ENCODE measurements around the gene ZFYVE27. TPM values are rescaled to one million over a fixed set of nuclear protein-coding genes. Genes with fewer than 3 reads are reported as not detected.

ZFYVE27 gene
- total RNA-seq, 1 donor from 2014 or later, result 28.0 TPM

DNA sequence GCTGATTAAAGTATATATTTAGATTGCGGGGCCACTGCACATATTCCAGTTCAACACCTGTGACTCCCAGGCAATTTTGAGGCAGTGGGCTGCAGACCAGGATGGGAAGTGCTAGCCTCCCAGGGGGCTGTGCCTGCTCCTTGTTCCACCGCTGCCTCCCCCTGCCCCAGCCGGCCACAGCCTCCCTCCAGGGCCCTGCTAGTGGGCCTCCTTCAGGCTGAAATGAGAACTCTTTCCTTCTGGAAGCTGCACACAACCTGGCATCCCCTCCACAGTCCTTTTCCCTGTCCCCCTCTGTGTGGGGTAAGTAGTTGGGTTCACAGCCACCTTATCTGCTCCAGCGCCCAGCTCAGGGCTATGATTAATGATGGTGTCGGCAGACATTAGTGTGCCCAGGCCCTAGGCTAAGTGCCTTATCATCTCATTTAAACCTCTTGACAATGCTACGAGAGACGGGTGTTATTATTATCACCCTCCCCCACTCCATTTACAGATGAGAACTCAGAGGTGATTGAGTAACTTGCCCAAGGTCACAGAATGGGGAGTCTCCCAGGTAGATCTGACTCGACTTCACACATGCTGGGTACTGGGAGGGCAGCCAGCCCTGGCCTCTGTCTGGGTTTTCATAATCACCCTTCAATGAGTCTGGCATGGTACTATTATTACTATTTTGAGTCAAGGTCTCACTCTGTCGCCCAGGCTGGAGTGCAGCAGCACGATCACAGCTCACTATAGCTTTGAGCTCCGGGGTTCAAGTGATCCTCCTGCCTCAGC lies 45.7 kb downstream of the ZFYVE27 start:
- H3K4me1 ChIP-seq, result no peaks in the 10 kb centered on the region
- no peak overlapping the region for H3K27ac ChIP-seq
- intact Hi-C loops (cut with DNase I), result no loop called here
- DNase-seq (ENCODE audit: extremely low spot score in 2 of 2), result no peak
- no peaks in the 10 kb centered on the region for H3K9me3 ChIP-seq
- no peak for TF ChIP-seq POLR2A (IDR thresholded peaks at IDR 0.05)
- H3K36me3 ChIP-seq, result no peaks in the 10 kb centered on the region
- H3K27me3 ChIP-seq, result no peaks in the 10 kb centered on the region
- no peak overlapping the region for H3K4me3 ChIP-seq

DNA sequence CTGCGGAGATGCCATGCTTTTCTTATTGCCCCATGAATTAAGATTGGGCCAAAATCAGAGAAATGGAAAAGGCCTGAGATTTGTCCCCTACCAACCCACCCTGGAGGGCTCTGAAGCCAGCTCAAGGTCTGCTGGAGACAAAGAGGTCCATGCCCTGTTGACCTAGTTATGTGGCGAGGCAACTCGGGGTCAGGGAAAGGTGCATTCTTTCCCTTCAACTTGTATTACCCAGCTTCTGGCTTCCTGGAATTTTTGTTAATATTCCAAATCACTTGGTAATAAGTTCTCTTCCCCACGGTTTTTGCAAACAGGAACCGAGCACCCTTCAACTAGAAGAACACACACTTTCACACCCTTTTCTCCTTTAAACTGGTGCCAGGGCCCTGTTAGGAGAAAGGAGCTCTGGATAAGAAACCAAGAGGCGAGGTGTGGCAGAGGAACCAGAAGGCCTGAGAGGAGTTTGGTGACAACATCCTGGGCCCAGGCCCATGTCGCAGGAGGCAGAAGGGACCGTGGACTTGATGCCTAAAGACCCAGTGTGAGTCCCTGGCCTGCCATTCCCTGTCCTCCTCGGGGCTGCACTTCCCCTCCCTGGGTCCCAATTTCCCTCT lies 47.4 kb downstream of the ZFYVE27 start:
- Histone ChIP-seq H3K4me1 (peaks cover 8% of the 10 kb centered on the region), H3K9me3 (no peaks in the 10 kb centered on the region), H3K27ac (no peak overlapping the region), H3K4me3 (no peak overlapping the region), H3K27me3 (no peaks in the 10 kb centered on the region), H3K36me3 (no peaks in the 10 kb centered on the region)
- TF ChIP-seq POLR2AphosphoS5 (IDR thresholded peaks at IDR 0.05; ENCODE audit: insufficient read depth in 1 of 2, low read depth in 1 of 2), result no peak
- TF ChIP-seq POLR2A (IDR thresholded peaks at IDR 0.05), result no peak
- no peak for DNase-seq (ENCODE audit: extremely low spot score in 2 of 2)
- intact Hi-C loops (cut with DNase I), result no loop called here

DNA sequence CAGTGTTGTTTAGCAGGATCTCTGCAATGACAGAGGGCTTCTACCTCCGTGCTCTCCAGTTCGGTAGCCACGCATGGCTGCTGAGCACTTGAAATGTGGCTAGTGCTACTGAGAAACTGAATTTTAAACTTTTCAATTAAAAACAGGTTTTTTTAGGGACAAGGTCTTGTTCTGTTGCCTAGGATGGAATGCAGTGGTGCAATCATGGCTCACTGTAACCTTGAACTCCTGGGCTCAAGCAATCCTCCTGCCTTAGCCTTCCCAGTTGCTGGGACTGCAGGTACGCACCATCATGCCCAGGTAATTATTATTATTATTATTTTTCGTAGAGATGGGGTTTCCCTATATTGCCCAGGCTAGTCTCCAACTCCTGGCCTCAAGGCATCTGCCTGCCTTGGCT lies 48.3 kb downstream of the ZFYVE27 start:
- no peak overlapping the region for H3K4me3 ChIP-seq
- H3K4me1 ChIP-seq, result peaks cover 8% of the 10 kb centered on the region
- no peaks in the 10 kb centered on the region for H3K27me3 ChIP-seq
- TF ChIP-seq, protein P1, sequence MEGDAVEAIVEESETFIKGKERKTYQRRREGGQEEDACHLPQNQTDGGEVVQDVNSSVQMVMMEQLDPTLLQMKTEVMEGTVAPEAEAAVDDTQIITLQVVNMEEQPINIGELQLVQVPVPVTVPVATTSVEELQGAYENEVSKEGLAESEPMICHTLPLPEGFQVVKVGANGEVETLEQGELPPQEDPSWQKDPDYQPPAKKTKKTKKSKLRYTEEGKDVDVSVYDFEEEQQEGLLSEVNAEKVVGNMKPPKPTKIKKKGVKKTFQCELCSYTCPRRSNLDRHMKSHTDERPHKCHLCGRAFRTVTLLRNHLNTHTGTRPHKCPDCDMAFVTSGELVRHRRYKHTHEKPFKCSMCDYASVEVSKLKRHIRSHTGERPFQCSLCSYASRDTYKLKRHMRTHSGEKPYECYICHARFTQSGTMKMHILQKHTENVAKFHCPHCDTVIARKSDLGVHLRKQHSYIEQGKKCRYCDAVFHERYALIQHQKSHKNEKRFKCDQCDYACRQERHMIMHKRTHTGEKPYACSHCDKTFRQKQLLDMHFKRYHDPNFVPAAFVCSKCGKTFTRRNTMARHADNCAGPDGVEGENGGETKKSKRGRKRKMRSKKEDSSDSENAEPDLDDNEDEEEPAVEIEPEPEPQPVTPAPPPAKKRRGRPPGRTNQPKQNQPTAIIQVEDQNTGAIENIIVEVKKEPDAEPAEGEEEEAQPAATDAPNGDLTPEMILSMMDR (IDR thresholded peaks at IDR 0.05), result no peak
- TF ChIP-seq POLR2A (IDR thresholded peaks at IDR 0.05) (no peak), POLR2AphosphoS5 (IDR thresholded peaks at IDR 0.05; ENCODE audit: insufficient read depth in 1 of 2, low read depth in 1 of 2) (no peak)
- intact Hi-C loops (cut with DNase I), result no loop called here
- no peak for DNase-seq (ENCODE audit: extremely low spot score in 2 of 2)
- no peaks in the 10 kb centered on the region for H3K36me3 ChIP-seq
- no peak overlapping the region for H3K27ac ChIP-seq
- H3K9me3 ChIP-seq, result no peaks in the 10 kb centered on the region

DNA sequence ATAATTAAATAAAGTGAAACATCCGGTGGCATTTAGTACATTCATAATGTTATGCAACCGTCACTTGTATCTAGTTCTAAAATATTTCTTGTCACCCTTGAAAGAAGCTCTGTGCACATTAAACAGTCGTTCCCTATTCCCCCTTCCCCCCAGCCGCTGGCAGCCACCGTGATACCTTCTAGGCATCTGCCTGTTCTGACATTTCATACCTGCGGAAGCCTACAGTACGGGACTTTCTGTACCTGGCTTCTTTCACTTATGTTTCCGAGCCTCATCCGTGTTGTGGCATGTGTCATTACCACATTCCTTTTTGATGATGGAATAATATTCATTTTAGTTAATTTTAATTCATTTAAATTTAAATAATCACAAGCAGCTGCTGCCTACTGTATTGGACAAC lies 48.8 kb downstream of the ZFYVE27 start:
- H3K4me3 ChIP-seq, result no peak overlapping the region
- no peaks in the 10 kb centered on the region for H3K36me3 ChIP-seq
- no peaks in the 10 kb centered on the region for H3K27me3 ChIP-seq
- H3K27ac ChIP-seq, result no peak overlapping the region
- intact Hi-C loops (cut with DNase I), result no loop called here
- TF ChIP-seq POLR2AphosphoS5 (IDR thresholded peaks at IDR 0.05; ENCODE audit: insufficient read depth in 1 of 2, low read depth in 1 of 2), result no peak
- TF ChIP-seq, protein P1 (IDR thresholded peaks at IDR 0.05), result no peak
- TF ChIP-seq POLR2A (IDR thresholded peaks at IDR 0.05), result no peak
- no peaks in the 10 kb centered on the region for H3K9me3 ChIP-seq
- peaks cover 8% of the 10 kb centered on the region for H3K4me1 ChIP-seq
- DNase-seq (ENCODE audit: extremely low spot score in 2 of 2), result no peak

DNA sequence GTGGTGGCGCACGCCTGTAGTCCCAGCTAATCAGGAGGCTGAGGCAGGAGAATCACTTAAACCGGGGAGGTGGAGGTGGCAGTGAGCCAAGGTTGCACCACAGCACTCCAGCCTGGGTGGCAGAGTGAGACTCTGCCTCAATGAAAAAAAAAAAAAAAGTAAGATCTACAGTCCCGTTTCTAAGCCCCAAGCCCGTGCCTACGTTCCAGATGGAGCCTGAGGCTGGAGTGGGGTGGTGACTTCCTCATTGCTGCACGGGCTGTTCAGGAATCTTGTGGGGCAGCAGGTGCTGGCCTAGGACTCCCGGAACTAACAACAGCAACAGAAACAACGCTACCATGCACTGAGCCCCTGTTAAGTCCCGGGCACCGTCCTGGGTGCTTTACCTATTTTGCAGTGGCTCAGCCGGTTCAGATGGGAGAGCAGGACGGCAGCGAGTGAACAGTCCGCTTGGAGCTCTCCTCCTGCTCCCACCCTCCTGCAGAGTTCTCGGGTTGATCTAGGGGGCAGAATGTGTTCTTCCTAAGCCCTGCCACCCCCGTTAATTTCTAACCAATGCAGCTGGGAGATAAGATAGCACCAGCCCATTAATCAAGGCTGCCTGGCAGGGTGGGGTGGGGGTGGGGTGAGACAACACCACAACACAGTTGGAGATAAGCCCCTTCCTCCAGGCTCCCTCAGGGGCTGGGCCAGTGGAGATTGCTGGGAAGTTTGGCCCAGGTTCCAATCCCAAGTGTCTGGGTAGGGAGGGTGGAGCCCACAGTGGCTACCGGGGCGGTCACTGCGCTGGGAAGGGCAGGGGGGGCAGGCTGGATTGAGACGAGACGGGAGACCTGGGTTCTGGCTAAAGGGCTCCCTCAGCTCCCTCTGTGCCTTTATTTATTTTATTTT lies 51.9 kb downstream of the ZFYVE27 start:
- intact Hi-C loops (cut with DNase I), result no loop called here
- TF ChIP-seq, protein P1 (IDR thresholded peaks at IDR 0.05), result no peak
- no peak for TF ChIP-seq POLR2A (IDR thresholded peaks at IDR 0.05)
- TF ChIP-seq POLR2AphosphoS5 (IDR thresholded peaks at IDR 0.05; ENCODE audit: insufficient read depth in 1 of 2, low read depth in 1 of 2), result no peak

More for the DNA sequence above, 51.9 kb downstream of the ZFYVE27 start:
- H3K27ac ChIP-seq, result no peak overlapping the region
- no peak overlapping the region for H3K4me3 ChIP-seq
- H3K27me3 ChIP-seq, result no peaks in the 10 kb centered on the region
- no peak for DNase-seq (ENCODE audit: extremely low spot score in 2 of 2)
- no peaks in the 10 kb centered on the region for H3K9me3 ChIP-seq
- H3K36me3 ChIP-seq, result no peaks in the 10 kb centered on the region
- H3K4me1 ChIP-seq, result peaks cover 8% of the 10 kb centered on the region
